Measurements from ENCODE around the gene CLEC4G. TPM values are rescaled to one million over a fixed set of nuclear protein-coding genes. Genes with fewer than 3 reads are reported as not detected.

CLEC4G gene
- total and polyA plus RNA-seq, 9 of the 15 experiments (the other 6 are each of a cell fraction or from before 2014, with no cell fraction given) = not detected

DNA sequence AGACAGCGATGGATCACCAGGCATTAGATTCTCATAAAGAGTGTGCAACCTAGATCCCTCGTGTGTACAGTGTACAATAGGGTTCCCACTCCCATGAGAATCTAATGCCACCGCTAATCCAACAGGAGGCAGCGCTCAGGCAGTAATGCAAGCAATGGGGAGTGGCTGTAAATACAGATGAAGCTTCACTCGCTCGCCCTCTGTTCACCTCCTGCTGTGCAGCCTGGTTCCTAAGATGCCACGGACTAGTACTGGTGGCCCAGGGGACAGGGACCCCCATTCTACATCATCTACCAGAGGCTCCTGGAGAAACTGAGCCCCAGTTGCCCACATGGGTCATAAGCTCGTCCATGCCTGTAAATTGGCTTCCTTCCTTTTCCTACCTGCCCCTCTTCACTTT lies 39.2 kb upstream of the CLEC4G start:
- no peak for DNase-seq (ENCODE audit: extremely low read depth in 1 of 4, low spot score in 3 of 4)
- in situ Hi-C loops (cut with MboI) (no loop called here), intact Hi-C loops (cut with micrococcal nuclease) (no loop called here)
- Histone ChIP-seq H3K9me1 (ENCODE audit: control insufficient read depth, insufficient read depth, low read length) (no peaks in the 10 kb centered on the region), H3K9ac (ENCODE audit: insufficient read depth in 1 of 2, low read depth in 2 of 2, low read length in 2 of 2) (no peak overlapping the region), H3K4me3 (no peak overlapping the region), H3K27ac (ENCODE audit: extremely low read depth, low read depth, low read length) (no peak overlapping the region), H3K27me3 (ENCODE audit: control insufficient read depth in 2 of 2, insufficient read depth in 2 of 2, low read length in 2 of 2) (peaks cover 26 to 55% of the 10 kb centered on the region in 2 experiments; a peak in 4 of 5 replicates), H4K20me1 (replicated peaks; ENCODE audit: control insufficient read depth, insufficient read depth, low read length) (no peaks in the 10 kb centered on the region), H3K9me3 (replicated peaks; ENCODE audit: control insufficient read depth, insufficient read depth, low read depth, low read length) (no peaks in the 10 kb centered on the region), H3K79me2 (ENCODE audit: control insufficient read depth, insufficient read depth, low read length) (no peaks in the 10 kb centered on the region), H3K36me3 (ENCODE audit: control insufficient read depth, insufficient read depth, low read length) (no peaks in the 10 kb centered on the region), H3K4me1 (replicated peaks in 1 of 2; ENCODE audit: control insufficient read depth in 2 of 2, insufficient read depth in 2 of 2, low read length in 2 of 2) (peaks cover 0 to 2% of the 10 kb centered on the region in 2 experiments; a peak in 3 of 5 replicates), H2AFZ (ENCODE audit: low read depth, low read length) (no peak overlapping the region), H3K4me2 (ENCODE audit: insufficient read depth, low read length) (no peak overlapping the region)
- ChIA-PET CTCF (ENCODE audit: low intra/inter-chr PET ratio) (no interaction called here), POLR2A (interaction anchor here (0.6 kb wide), 1 partner anchor 21 kb away, joined by 3 read pairs; no protein-coding TSS in a partner anchor)
- no peak for FAIRE-seq
- TF ChIP-seq TFAP4 (CRISPR knock-in tag; IDR thresholded peaks at IDR 0.05; ENCODE audit: borderline replicate concordance) = no peak
- ATAC-seq = no peak
- no TSS peak for BruUV-seq (replicated peaks)
- 0% methylated on average over 8 of the region's 8 CpGs for WGBS (ENCODE audit: insufficient coverage, low coverage, missing lambda C conversion rate)

DNA sequence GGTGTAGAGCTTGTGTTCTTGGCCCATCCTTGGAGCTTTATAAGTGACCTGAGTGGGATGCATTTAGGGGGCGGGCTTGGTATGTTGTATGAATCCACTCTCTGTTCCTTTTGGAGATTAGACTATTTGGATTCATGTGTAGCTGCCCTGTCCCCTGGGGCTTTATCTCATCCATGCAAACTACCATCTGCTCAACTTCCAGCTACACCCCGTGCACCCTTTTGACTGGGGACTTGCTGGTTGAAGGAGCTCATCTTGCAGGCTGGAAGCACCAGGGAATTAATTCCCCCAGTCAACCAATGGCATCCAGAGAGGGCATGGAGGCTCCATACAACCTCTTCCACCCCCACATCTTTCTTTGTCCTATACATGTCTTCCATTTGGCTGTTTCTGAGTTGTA lies 37.3 kb upstream of the CLEC4G start:
- no peak for FAIRE-seq
- in situ Hi-C loops (cut with MboI) (no loop called here), intact Hi-C loops (cut with micrococcal nuclease) (no loop called here)
- Histone ChIP-seq H3K9me1 (ENCODE audit: control insufficient read depth, insufficient read depth, low read length) (no peaks in the 10 kb centered on the region), H3K4me3 (no peak overlapping the region), H3K4me1 (replicated peaks in 1 of 2; ENCODE audit: control insufficient read depth in 2 of 2, insufficient read depth in 2 of 2, low read length in 2 of 2) (peaks cover 2 to 5% of the 10 kb centered on the region in 2 experiments; a peak in 4 of 5 replicates), H3K27ac (ENCODE audit: extremely low read depth, low read depth, low read length) (no peak overlapping the region), H3K4me2 (ENCODE audit: insufficient read depth, low read length) (no peak overlapping the region), H3K9ac (ENCODE audit: insufficient read depth in 1 of 2, low read depth in 2 of 2, low read length in 2 of 2) (no peak overlapping the region), H3K79me2 (ENCODE audit: control insufficient read depth, insufficient read depth, low read length) (no peaks in the 10 kb centered on the region), H3K27me3 (ENCODE audit: control insufficient read depth in 2 of 2, insufficient read depth in 2 of 2, low read length in 2 of 2) (peaks cover 21 to 46% of the 10 kb centered on the region in 2 experiments; a peak in 4 of 5 replicates), H3K9me3 (replicated peaks; ENCODE audit: control insufficient read depth, insufficient read depth, low read depth, low read length) (no peaks in the 10 kb centered on the region), H4K20me1 (replicated peaks; ENCODE audit: control insufficient read depth, insufficient read depth, low read length) (no peaks in the 10 kb centered on the region), H3K36me3 (ENCODE audit: control insufficient read depth, insufficient read depth, low read length) (no peaks in the 10 kb centered on the region), H2AFZ (ENCODE audit: low read depth, low read length) (no peak overlapping the region)
- no peak for DNase-seq (ENCODE audit: extremely low read depth in 1 of 4, low spot score in 3 of 4)
- ChIA-PET POLR2A (no interaction called here), CTCF (ENCODE audit: low intra/inter-chr PET ratio) (no interaction called here)
- 0 out of 3 replicates have a peak, but pooled peaks have one; percentile 32 for ATAC-seq
- BruUV-seq (replicated peaks) = no TSS peak
- 6% methylated on average over 2 of the region's 2 CpGs for WGBS (ENCODE audit: insufficient coverage, low coverage, missing lambda C conversion rate)
- no peak for TF ChIP-seq ESRRB (CRISPR knock-in tag; IDR thresholded peaks at IDR 0.05; ENCODE audit: borderline replicate concordance)
- no peak for TF ChIP-seq ZNF445 (CRISPR knock-in tag; IDR thresholded peaks at IDR 0.05; ENCODE audit: low read depth)
- no peak for TF ChIP-seq ZNF274 (IDR thresholded peaks at IDR 0.05; ENCODE audit: borderline replicate concordance, low read depth, low read length)
- no peak for TF ChIP-seq ZNF586 (CRISPR knock-in tag; conservative IDR thresholded peaks at IDR 0.05)
- no peak for TF ChIP-seq FUS (optimal IDR thresholded peaks at IDR 0.05; ENCODE audit: low read depth, low read length)
- no peak for TF ChIP-seq ZFX (CRISPR knock-in tag; IDR thresholded peaks at IDR 0.05)
- no peak for TF ChIP-seq HIVEP1 (CRISPR knock-in tag; IDR thresholded peaks at IDR 0.05)
- no peak for TF ChIP-seq NCOA1 (IDR thresholded peaks at IDR 0.05; ENCODE audit: low read depth)
- TF ChIP-seq ZFP91 (CRISPR knock-in tag; IDR thresholded peaks at IDR 0.05) = no peak
- TF ChIP-seq ZBTB7A (IDR thresholded peaks at IDR 0.05; ENCODE audit: borderline replicate concordance, control insufficient read depth, low read depth, low read length) = no peak
- no peak for TF ChIP-seq FIP1L1 (IDR thresholded peaks at IDR 0.05; ENCODE audit: low read depth, low read length, poor library complexity, severe bottlenecking)
- no peak for TF ChIP-seq NR3C1 (CRISPR knock-in tag; IDR thresholded peaks at IDR 0.05)
